ENCODE measurements around the gene NANOS3. TPM values are rescaled to one million over a fixed set of nuclear protein-coding genes. Genes with fewer than 3 reads are reported as not detected.

Gene NANOS3
- total RNA-seq, 4 donors from 2014 or later: not detected

- TF ChIP-seq, protein P1, sequence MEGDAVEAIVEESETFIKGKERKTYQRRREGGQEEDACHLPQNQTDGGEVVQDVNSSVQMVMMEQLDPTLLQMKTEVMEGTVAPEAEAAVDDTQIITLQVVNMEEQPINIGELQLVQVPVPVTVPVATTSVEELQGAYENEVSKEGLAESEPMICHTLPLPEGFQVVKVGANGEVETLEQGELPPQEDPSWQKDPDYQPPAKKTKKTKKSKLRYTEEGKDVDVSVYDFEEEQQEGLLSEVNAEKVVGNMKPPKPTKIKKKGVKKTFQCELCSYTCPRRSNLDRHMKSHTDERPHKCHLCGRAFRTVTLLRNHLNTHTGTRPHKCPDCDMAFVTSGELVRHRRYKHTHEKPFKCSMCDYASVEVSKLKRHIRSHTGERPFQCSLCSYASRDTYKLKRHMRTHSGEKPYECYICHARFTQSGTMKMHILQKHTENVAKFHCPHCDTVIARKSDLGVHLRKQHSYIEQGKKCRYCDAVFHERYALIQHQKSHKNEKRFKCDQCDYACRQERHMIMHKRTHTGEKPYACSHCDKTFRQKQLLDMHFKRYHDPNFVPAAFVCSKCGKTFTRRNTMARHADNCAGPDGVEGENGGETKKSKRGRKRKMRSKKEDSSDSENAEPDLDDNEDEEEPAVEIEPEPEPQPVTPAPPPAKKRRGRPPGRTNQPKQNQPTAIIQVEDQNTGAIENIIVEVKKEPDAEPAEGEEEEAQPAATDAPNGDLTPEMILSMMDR (IDR thresholded peaks at IDR 0.05; ENCODE audit: low read depth): no peak
Measured at GRCh38 chr19:13873834-13874515, 3.0 kb upstream of the NANOS3 start.

DNA sequence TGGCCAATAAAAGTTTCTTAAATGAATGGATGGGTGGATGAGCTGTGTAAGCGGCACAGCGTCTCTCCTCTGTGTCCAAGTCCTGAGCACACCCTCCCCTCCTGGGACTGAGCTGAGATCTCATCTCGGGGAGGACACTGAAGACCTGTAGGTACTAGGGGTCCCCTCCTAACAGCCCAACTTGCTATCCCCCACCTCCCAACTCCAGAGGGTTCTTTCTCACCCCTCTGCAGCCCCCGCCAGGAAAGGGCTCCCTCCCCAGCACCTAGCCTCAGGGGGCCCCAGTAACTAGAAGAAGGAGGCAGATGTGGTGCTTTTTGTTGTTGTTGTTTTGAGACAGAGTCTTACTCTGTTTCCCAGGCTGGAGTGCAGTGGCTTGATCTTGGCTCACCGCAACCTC is 1.1 kb upstream of the NANOS3 start:
- TF ChIP-seq, protein P1 (IDR thresholded peaks at IDR 0.05; ENCODE audit: low read depth): no peak

DNA sequence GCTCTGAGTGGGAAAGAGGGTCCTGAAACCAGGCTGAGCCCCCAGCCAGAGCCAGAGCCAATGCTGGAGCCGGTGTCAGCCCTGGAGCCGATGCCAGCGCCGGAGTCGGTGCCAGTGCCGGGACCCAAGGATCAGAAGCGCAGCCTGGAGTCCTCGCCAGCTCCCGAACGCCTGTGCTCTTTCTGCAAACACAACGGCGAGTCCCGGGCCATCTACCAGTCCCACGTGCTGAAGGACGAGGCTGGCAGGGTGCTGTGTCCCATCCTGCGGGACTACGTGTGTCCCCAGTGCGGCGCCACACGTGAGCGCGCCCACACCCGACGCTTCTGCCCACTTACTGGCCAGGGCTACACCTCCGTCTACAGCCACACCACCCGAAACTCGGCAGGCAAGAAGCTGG is 369 bp downstream of the NANOS3 start:
- TF ChIP-seq, protein P1 (IDR thresholded peaks at IDR 0.05; ENCODE audit: low read depth): no peak

DNA sequence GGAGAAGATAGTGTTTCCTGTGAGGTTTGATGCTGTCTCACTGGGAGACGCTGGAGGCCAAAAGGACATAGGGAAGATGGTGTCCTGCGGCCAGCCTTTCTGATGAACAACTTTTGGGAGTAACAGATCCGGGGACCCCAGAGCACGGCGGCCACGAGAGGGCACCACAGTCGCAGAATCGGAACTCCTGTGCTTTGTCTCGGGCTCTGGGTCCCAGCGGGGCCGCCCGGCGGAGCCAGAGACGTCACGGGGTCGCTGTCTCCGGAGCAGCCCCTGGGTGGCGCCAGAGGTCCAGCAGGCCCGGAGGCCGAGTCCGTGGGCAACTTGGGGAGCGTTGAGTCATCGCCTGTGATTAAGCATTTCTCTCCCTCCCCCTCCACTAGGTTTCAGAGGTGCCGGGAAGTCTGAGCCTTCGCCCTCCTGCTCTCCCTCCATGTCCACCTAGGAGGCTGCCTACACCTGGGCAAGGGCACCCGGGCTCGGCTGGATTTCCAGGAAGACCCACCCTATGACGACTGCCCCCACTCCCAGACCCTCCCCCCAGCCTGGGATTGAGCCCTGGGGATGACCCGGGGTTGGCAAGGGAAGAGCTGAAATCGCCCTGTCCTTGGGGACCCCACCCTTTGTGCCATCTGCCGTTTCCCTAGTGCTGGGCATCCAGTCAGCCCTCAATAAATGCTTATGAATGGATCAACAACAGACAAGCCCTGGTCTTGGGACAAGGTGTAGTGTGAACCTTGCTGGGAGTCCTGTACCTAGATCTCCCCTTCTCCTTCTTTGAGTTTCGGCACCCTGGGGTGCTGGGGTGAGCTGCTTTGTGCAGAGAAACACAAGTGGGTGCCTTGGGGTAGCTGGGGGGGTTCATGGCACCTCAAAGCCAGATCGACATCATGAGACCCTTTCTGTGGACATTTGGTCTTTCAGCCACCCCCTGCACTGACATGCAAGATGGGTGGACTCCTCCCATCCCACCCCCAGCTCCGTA is 3.4 kb downstream of the NANOS3 start:
- TF ChIP-seq, protein P1 (IDR thresholded peaks at IDR 0.05; ENCODE audit: low read depth): no peak

GRCh38 chr19:13881251-13881691 is 4.3 kb downstream of the NANOS3 start:
- TF ChIP-seq, protein P1 (IDR thresholded peaks at IDR 0.05; ENCODE audit: low read depth): no peak

DNA sequence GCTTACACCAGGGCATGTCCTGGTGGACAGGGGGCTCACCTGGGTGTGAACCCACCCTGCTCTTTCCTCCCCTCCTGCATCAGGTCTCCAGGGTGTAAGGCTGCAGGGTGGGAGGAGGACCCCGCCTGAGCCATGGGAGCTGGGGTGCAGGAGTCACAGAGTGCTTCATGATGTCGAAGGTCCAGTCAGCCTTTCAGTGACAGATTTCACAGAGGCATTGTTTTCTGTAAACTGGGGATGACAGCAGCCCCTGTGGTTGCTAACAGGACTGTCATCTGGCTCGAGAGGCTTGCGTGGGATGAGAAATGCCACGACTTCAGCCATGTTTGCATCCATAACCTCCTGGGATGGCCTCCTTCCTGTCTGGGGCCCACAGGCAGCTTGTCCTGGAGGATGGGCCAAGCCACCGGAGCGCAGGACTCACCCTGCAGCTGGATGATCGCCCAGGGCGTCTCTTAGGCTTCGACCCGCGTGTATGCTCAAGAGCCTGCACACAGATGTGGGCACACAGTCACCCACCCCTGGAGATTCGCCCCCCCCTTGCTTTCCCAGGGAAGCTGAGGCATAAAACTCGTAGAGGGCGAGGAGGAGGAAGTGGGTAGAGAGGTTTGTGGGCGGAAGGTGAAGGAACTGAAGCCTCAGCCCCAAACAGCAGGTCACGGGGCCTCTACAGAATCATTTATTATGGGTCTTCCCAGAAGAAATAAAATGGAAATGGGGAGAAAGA is 4.9 kb downstream of the NANOS3 start:
- TF ChIP-seq, protein P1 (IDR thresholded peaks at IDR 0.05; ENCODE audit: low read depth): no peak

All from subcutaneous adipose tissue (tissue), 4 donors.